Progenitor cell of endocrine pancreas (in vitro differentiated cells): ENCODE data around the gene KIF18B. TPM values are rescaled to one million over a fixed set of nuclear protein-coding genes. Genes with fewer than 3 reads are reported as not detected.

ENCODE experiments used
- DNase-seq: peaks from one replicate; pipeline ENCODE4 v3.0.0; 2021; ENCODE audit warnings: low spot score; ENCODE audit not compliant: unreplicated experiment
- H3K27ac Mint-ChIP-seq: 2 replicates; pipeline ENCODE4 v1.8.0; 2021; ENCODE audit warnings: mild to moderate bottlenecking, moderate library complexity, mixed read lengths
- H3K27me3 Mint-ChIP-seq: 2 replicates; pipeline ENCODE4 v1.8.0; 2021; ENCODE audit warnings: mixed read lengths
- H3K36me3 Mint-ChIP-seq: 2 replicates; pipeline ENCODE4 v1.8.0; 2022; ENCODE audit warnings: mixed read lengths; ENCODE audit not compliant: insufficient read depth
- H3K4me1 Mint-ChIP-seq: 2 replicates; pipeline ENCODE4 v1.8.0; 2021; ENCODE audit warnings: low read depth, mixed read lengths
- H3K4me3 Mint-ChIP-seq: 2 replicates; pipeline ENCODE4 v1.8.0; 2021; ENCODE audit warnings: low read depth, mild to moderate bottlenecking, moderate library complexity, mixed read lengths
- H3K9me3 Mint-ChIP-seq: 2 replicates; pipeline ENCODE4 v1.8.0; 2021; ENCODE audit warnings: low read depth, mixed read lengths
- CTCF ChIP-seq: fragments of 200-600 bp; sonication (generic); IDR thresholded peaks from one replicate; pipeline ENCODE4 v1.5.0; 2021; ENCODE audit warnings: antibody characterized with exemption, mild to moderate bottlenecking; ENCODE audit not compliant: unreplicated experiment
- total RNA-seq: library from RNA; stranded (reverse); gene quantifications from 2 replicates; pipeline ENCODE4 v1.2.1, GENCODE V29; 2021

The KIF18B gene
- total RNA-seq, 1 donor from 2014 or later = 27.7 TPM

GRCh38 chr17:44910231-44911106 lies 37.1 kb downstream of the KIF18B start:
- no peaks in the 10 kb centered on the region for H3K9me3 Mint-ChIP-seq
- no peak for DNase-seq
- H3K4me1 Mint-ChIP-seq = no peaks in the 10 kb centered on the region
- H3K4me3 Mint-ChIP-seq = no peak overlapping the region
- H3K27me3 Mint-ChIP-seq = peaks cover 57% of the 10 kb centered on the region
- TF ChIP-seq CTCF = no peak
- no peak overlapping the region for H3K27ac Mint-ChIP-seq
- H3K36me3 Mint-ChIP-seq = no peaks in the 10 kb centered on the region

GRCh38 chr17:44909681-44910144 lies 37.9 kb downstream of the KIF18B start:
- H3K27ac Mint-ChIP-seq = no peak overlapping the region
- no peaks in the 10 kb centered on the region for H3K36me3 Mint-ChIP-seq

GRCh38 chr17:44908761-44909326 lies 38.7 kb downstream of the KIF18B start:
- Mint-ChIP-seq H3K27ac (no peak overlapping the region), H3K27me3 (peaks cover 48% of the 10 kb centered on the region), H3K4me1 (no peaks in the 10 kb centered on the region), H3K4me3 (no peak overlapping the region), H3K9me3 (no peaks in the 10 kb centered on the region), H3K36me3 (no peaks in the 10 kb centered on the region)
- no peak for TF ChIP-seq CTCF
- no peak for DNase-seq

More at GRCh38 chr17:44909681-44910144, 37.9 kb downstream of the KIF18B start:
- TF ChIP-seq CTCF = no peak
- DNase-seq = no peak
- Mint-ChIP-seq H3K9me3 (no peaks in the 10 kb centered on the region), H3K4me3 (no peak overlapping the region), H3K27me3 (peaks cover 57% of the 10 kb centered on the region), H3K4me1 (no peaks in the 10 kb centered on the region)

- TF ChIP-seq CTCF = no peak
- Mint-ChIP-seq H3K4me1 (no peaks in the 10 kb centered on the region), H3K36me3 (no peaks in the 10 kb centered on the region), H3K27ac (no peak overlapping the region), H3K9me3 (no peaks in the 10 kb centered on the region), H3K27me3 (peaks cover 39% of the 10 kb centered on the region), H3K4me3 (no peak overlapping the region)
- no peak for DNase-seq
Observed at GRCh38 chr17:44907729-44908470, 39.7 kb downstream of the KIF18B start.
